MCF 10A (cell line): ENCODE data around the gene NOP14. TPM values are rescaled to one million over a fixed set of nuclear protein-coding genes. Genes with fewer than 3 reads are reported as not detected.
"Not testable (repeated sequence)": the region's sequence is repeated elsewhere in the genome, so short reads cannot be mapped to it uniquely, and the experiment has no call there.

ENCODE experiments used
- BruUV-seq: library from RNA; stranded (reverse); fragments of 400-500 nt; replicated peaks from 2 replicates; lab custom pipeline; 2021; lab: Mats Ljungman, UMichigan
- CTCF ChIA-PET: fragments of 300-600 bp; sonication (Branson Sonifier 250); formaldehyde crosslinking; extraction: SDS; loops from one replicate; lab custom pipeline; 2021; ENCODE audit warnings: antibody characterized with exemption, inconsistent platforms; lab: Yijun Ruan, JAX
- POLR2A ChIA-PET: fragments of 300-600, 350-650 bp; sonication (Branson Sonifier 250); formaldehyde crosslinking; extraction: SDS; loops from one replicate; lab custom pipeline; 2020; ENCODE audit warnings: antibody characterized with exemption, inconsistent platforms; lab: Yijun Ruan, JAX
- DNase-seq: peaks from one replicate; pipeline ENCODE4 v3.0.0-alpha.2; 2018; ENCODE audit not compliant: unreplicated experiment
- H3K27ac Mint-ChIP-seq: one replicate; pipeline ENCODE4 v1.8.0; 2022; ENCODE audit warnings: mild to moderate bottlenecking, low read depth, mixed read lengths; ENCODE audit not compliant: unreplicated experiment
- H3K27me3 Mint-ChIP-seq: one replicate; pipeline ENCODE4 v1.8.0; 2022; ENCODE audit warnings: mixed read lengths; ENCODE audit not compliant: insufficient read depth, unreplicated experiment
- H3K36me3 Mint-ChIP-seq: one replicate; pipeline ENCODE4 v1.8.0; 2022; ENCODE audit warnings: mild to moderate bottlenecking, moderate library complexity, mixed read lengths; ENCODE audit not compliant: insufficient read depth, unreplicated experiment
- H3K4me1 Mint-ChIP-seq: one replicate; pipeline ENCODE4 v1.8.0; 2022; ENCODE audit warnings: mixed read lengths; ENCODE audit not compliant: insufficient read depth, unreplicated experiment
- H3K4me3 Mint-ChIP-seq: one replicate; pipeline ENCODE4 v1.8.0; 2022; ENCODE audit warnings: mild to moderate bottlenecking, moderate library complexity, mixed read lengths; ENCODE audit not compliant: unreplicated experiment
- H3K9me3 Mint-ChIP-seq: one replicate; pipeline ENCODE4 v1.8.0; 2022; ENCODE audit warnings: mixed read lengths; ENCODE audit not compliant: unreplicated experiment
- CTCF ChIP-seq: fragments of 200-600 bp; IDR thresholded peaks from one replicate; pipeline ENCODE4 v1.8.0; 2022; ENCODE audit warnings: antibody characterized with exemption, mild to moderate bottlenecking; ENCODE audit not compliant: unreplicated experiment
- intact Hi-C: fragments of 100-400 bp; cut with micrococcal nuclease; formaldehyde crosslinking; loops from 2 replicates; pipeline ENCODE4 v1.14.1; 2022
- total RNA-seq: library from RNA; stranded (reverse); gene quantifications from 2 replicates; pipeline ENCODE4 v1.2.3, GENCODE V29; 2022

The NOP14 gene
- total RNA-seq, 1 experiment from 2014 or later = 65.6 TPM

DNA sequence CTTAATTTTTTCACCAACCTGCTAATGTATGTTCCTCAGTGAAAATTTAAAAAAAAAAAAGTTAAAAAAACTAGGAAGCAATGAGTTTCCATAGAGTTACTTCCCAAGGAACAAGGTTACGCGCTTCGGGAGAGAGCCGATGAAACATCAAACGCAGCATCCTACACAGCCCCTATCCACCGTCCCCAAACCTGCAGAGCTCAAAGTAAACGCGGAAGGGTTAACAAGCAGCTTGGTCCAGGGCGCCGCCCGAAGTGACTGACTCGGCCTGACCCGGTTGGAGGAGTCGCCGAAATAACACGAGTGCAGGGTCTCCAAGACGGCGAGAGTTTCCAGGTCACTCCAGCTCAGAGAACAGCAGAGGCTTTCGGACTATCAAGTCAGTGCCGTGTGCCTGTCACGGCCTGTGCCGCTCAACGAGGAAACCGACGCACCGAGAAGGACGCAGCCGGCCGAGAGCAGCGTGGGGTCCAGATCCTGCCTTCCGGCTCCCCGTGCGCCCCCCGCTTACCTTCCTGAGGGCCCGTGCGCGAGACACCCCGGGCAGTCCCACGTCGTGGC lies 512 bp downstream of the NOP14 start:
- Mint-ChIP-seq H3K9me3 (no peaks in the 10 kb centered on the region), H3K4me3 (peak overlapping the region; percentile 88), H3K4me1 (peaks cover 16% of the 10 kb centered on the region), H3K27me3 (no peaks in the 10 kb centered on the region), H3K27ac (peak overlapping the region; percentile 94), H3K36me3 (peaks cover 47% of the 10 kb centered on the region)
- no peak for TF ChIP-seq CTCF
- BruUV-seq = no TSS peak
- intact Hi-C loops = loop anchor here (1.0 to 2.0 kb wide), 2 partner anchors 26 to 75 kb away; no protein-coding TSS in a partner anchor
- CTCF ChIA-PET = interaction anchor here (0.6 to 4.4 kb wide), 8 partner anchors 15 to 201 kb away, joined by 3 to 25 read pairs (median 6); no protein-coding TSS in a partner anchor
- POLR2A ChIA-PET = interaction anchor here (0.6 to 5.5 kb wide), 23 partner anchors 10 to 495 kb away, joined by 3 to 120 read pairs (median 5); partner anchors contain the start of genes HTT and HTT-AS
- DNase-seq = peak; percentile 47

- H3K9me3 Mint-ChIP-seq = no peaks in the 10 kb centered on the region
- H3K36me3 Mint-ChIP-seq = peaks cover 55% of the 10 kb centered on the region
- H3K27me3 Mint-ChIP-seq = no peaks in the 10 kb centered on the region
- TF ChIP-seq CTCF = no peak
- POLR2A ChIA-PET = interaction anchor here (0.7 to 5.5 kb wide), 16 partner anchors 9 to 494 kb away, joined by 3 to 120 read pairs (median 6); partner anchors contain the start of genes HTT and HTT-AS
- peak overlapping the region; percentile 94 for H3K27ac Mint-ChIP-seq
- intact Hi-C loops = loop anchor here (2.0 kb wide), 1 partner anchor 25 kb away; no protein-coding TSS in a partner anchor
- H3K4me3 Mint-ChIP-seq = peak overlapping the region; percentile 88
- CTCF ChIA-PET = interaction anchor here (0.5 to 4.4 kb wide), 6 partner anchors 13 to 200 kb away, joined by 3 to 25 read pairs (median 6); no protein-coding TSS in a partner anchor
- DNase-seq = peak; percentile 39
- TSS peak; percentile 62 for BruUV-seq
- H3K4me1 Mint-ChIP-seq = peaks cover 16% of the 10 kb centered on the region
Observed at GRCh38 chr4:2961811-2962441, 1.3 kb downstream of the NOP14 start.

DNA sequence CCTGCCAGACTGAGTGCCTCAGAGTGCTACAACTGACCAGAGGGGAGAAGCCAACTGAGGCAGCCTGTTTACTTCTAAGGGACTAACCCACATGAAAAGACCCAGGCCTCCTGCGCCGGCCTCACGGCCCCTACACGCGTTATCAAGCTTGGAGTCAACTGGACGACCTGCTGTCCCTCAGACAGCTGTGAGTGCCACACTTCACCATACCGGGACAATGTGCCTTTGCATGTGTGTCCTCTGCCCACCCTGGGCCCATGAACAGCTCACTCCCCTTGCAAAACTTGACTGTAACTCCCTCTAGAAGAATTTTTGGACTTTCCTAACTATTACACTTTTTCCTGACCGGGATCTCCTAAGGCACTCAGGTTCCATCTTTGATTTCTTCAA lies 1.8 kb downstream of the NOP14 start:
- ChIA-PET POLR2A (interaction anchor here (0.7 to 5.5 kb wide), 8 partner anchors 8 to 117 kb away, joined by 3 to 120 read pairs (median 29); no protein-coding TSS in a partner anchor), CTCF (interaction anchor here (0.5 to 4.4 kb wide), 6 partner anchors 13 to 200 kb away, joined by 3 to 25 read pairs (median 6); no protein-coding TSS in a partner anchor)
- Mint-ChIP-seq H3K27me3 (no peaks in the 10 kb centered on the region), H3K4me3 (peak overlapping the region; percentile 88), H3K36me3 (peaks cover 60% of the 10 kb centered on the region), H3K4me1 (peaks cover 16% of the 10 kb centered on the region), H3K9me3 (no peaks in the 10 kb centered on the region), H3K27ac (peak overlapping the region; percentile 94)
- peak; percentile 29 for DNase-seq
- intact Hi-C loops = no loop called here
- TF ChIP-seq CTCF = no peak
- BruUV-seq = no TSS peak

GRCh38 chr4:2960450-2960849 lies 2.8 kb downstream of the NOP14 start:
- H3K27ac Mint-ChIP-seq, POLR2A ChIA-PET, H3K9me3 Mint-ChIP-seq, DNase-seq, BruUV-seq, H3K27me3 Mint-ChIP-seq, intact Hi-C loops, H3K4me3 Mint-ChIP-seq: not testable (repeated sequence)
- Mint-ChIP-seq H3K36me3 (peaks cover 65% of the 10 kb centered on the region), H3K4me1 (peaks cover 16% of the 10 kb centered on the region)
- CTCF ChIA-PET = interaction anchor here (0.6 to 0.9 kb wide), 2 partner anchors 12 to 98 kb away, joined by 4 to 6 read pairs; no protein-coding TSS in a partner anchor
